Glomerular visceral epithelial cell (primary cell): ENCODE results near the gene EPHA4.

Experiments used
- DNase-seq: peaks from one replicate; pipeline ENCODE4 v3.0.0-alpha.2; 2016; ENCODE audit errors: extremely low spot score

Gene EPHA4

DNA sequence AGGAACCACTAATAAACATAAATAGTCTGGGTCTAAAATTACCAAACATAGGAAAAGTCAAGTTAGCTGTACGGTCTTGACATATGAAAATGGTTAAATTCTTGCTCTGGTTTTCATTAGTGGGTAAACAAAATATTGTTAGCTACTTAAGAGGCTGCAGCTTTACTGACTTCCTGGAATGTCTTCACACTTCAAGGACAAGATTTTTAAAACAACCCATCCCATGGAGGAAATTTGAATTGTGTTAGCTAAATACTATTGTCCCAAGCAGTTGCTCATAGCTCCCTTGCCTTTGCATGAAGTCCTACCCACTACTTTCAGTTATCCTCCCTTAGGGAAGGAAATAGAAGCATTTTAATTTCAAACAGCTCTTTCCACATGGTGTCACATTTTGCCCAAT, 128.5 kb downstream of the EPHA4 start:
- DNase-seq = no peak

DNA sequence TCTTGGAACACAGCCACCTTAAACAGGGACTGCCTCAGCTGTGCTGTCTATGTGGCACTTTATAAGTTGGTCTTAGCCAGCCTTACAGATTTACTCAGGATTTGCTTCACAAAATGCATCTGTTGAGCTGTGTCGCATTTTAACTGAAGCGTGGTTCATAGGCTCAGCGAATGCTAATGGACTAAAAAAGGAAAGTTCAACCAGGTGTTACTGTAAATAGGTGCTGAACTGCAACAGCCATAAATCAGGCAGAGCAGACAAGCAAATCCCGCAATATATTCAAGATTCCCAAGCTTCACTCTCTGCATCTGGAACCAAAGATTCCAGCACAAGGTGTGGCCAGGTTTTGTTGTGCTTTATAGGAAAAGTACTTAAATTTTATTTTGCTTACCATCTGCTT, 130.0 kb downstream of the EPHA4 start:
- no peak for DNase-seq

DNA sequence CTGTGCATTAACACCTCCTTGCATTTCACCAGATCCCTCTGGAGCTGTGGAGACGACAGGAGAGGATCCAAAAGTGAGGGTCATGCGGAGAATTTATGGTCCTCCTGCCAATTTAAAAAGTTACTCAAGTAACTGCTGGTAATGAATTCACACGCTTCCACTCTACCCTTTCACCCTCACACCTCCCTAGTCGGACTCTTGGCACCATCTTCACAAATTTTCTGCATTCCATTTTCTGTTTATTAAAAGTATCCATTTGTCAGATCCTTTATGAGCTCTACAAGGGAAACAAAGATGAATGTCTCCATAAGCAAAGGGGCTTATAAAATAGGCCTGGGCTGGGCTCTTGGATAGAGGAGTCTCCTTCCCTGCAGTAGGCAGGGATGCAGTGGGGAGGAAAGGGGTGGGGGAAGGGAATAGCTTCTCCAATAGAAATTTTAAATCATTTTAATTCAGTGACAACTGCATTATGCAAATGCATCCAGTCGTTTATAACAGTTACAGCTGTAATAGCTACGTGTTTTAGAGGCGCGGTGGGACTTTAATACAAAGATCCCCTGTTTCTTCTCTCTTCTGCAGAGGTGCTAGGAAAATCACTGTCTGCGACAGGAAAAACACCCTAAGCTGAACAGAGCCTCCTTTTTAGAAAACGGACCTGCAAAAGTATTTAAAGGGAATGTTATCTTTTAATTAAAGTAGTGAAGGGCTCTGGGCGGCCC, 132.2 kb downstream of the EPHA4 start:
- DNase-seq = no peak

DNA sequence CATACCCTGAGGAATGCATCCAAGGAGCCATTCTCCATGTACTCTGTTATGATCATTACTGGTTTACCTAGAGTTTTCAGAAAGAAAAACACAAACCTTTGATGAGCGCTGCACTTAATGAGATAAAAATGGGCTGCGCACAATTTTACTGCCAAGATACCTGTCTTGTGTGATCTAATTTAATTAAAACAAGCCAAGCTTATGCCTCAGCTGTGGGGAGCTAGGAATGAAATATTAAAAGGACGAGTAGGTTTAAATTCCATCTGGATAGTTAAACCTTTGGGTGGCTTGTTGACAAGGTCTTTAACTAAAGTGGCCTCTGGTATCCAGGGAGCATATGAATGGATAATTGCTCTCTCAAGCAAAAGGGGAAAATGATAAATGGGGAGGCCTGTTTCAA, 135.0 kb downstream of the EPHA4 start:
- no peak for DNase-seq

- DNase-seq = no peak
Measured at GRCh38 chr2:221435171-221435570, 136.9 kb downstream of the EPHA4 start.

GRCh38 chr2:221434142-221434541, 138.0 kb downstream of the EPHA4 start:
- no peak for DNase-seq

DNA sequence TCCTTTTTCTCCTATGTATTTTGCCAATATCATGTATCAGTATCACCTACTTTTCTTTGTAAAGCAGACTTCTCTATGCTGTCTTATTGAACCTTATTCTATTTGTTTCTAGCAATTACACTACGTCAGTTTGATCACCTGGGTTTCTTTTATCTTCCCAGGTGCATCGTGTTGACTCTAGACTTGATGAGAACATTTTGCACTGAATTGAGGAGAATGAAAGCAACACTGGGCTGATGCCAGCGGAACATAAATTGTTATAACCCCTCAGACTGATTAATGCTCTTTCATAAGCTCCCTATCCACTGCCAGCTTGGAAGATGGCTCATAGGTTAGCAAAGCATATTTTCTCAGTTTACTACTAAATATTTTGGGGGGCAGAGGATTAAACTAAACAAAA, 140.6 kb downstream of the EPHA4 start:
- DNase-seq = no peak

GRCh38 chr2:221429741-221430491, 142.2 kb downstream of the EPHA4 start:
- peak; percentile 9 for DNase-seq

DNA sequence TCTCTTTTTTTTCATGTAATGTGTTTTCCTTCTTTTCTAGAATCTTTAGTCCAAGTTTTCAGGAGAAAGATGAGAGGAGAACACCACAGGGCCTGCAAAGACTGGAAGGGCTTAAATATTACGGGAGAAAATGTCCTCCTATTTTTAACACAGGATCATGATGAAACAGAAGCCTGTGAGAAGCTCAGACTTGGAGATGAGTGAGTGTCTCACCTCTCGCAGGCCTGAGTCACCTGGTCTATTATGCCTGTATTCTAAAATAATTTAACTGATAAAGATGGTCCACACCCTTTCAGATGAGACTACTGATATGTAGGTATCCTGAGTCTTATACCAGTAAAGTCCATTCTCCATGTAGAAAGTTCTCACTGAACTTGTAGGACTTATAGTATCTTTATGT, 143.2 kb downstream of the EPHA4 start:
- no peak for DNase-seq

DNA sequence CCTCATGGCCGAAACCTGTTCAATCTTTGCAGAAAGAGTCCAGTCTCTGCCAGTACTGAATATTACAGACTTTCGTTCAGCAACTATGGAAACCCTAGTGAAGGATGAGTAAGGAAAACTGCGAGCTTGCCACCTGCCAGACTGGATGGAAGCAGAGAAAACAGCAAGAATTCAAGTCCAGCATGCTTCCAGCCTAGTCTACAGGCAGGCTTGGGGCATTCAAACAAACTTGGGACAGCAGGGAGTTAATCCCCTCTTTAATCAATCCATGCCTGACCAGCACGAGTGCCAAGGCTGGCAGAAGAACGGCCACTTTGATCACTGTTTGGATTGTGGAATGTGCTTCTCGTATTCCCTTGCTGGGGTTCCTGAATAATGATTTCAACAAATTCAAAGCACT, 145.2 kb downstream of the EPHA4 start:
- no peak for DNase-seq

GRCh38 chr2:221425891-221426290, 146.2 kb downstream of the EPHA4 start:
- no peak for DNase-seq

- no peak for DNase-seq
Measured at GRCh38 chr2:221425353-221425752, 146.8 kb downstream of the EPHA4 start.

DNA sequence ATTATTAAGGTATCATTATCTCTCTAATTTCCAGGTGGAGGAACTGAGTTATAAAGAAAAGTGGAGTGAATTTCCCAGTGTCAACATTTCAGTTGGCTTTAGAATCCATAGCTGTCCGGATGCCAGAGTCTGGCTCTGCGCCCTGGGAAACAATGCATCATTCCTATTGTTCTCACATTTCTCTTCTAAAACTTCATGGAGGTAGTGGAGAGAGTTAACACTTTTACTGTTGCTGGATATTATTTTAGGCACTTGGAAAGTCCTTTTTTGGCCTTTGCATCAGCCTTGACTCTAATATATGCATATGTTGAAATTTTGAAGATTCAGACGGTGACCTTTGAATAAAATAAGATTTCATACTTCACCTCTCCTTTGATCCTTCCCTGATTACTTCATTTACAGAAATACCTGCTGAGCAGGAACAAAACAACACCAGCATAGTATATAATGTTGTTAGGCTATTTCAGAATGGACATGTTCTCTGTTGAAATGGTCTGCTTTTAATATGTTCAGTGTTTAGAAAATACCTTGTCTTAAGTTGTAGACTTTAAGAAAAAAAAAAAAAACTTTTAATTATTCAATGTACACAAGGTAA, 148.8 kb downstream of the EPHA4 start:
- no peak for DNase-seq

DNA sequence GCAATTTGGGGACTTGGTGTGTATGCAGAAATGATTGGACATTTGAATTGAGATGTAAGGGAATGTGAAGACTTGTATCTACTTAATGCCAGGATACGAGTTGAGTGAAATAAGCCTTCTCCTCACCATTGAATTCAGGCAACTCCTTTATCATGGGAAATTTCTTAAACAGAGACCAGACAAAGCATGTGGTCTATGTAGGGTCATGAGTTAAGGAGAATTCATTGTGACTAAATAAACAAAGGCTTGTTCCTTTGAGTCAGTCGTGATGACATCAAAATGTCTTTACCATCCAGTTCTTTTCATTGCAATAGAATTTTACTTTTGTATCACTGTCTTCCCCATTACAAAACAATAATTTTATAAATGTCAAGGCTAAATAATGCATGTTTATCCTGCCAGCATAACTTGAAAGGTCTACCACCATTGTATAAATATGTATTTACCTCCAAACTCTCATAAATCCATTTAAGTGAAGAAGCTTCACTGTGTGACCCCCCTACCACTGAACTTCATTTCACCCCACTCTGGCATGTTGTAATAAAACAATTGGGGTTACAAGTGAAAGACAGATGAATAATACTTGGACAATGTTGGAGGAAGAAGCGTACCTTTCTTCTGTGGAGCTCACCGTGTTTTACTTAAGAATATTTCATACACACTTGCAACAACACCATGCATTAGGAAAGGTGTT, 149.4 kb downstream of the EPHA4 start:
- no peak for DNase-seq

- no peak for DNase-seq
Measured at GRCh38 chr2:221420245-221420644, 151.9 kb downstream of the EPHA4 start.

- no peak for DNase-seq
Measured at GRCh38 chr2:221415789-221416188, 156.3 kb downstream of the EPHA4 start.

- DNase-seq = no peak
Measured at GRCh38 chr2:221412978-221413377, 159.1 kb downstream of the EPHA4 start.

GRCh38 chr2:221410487-221410886, 161.6 kb downstream of the EPHA4 start:
- DNase-seq = no peak

- DNase-seq = no peak
Measured at GRCh38 chr2:221407765-221408164, 164.3 kb downstream of the EPHA4 start.

DNA sequence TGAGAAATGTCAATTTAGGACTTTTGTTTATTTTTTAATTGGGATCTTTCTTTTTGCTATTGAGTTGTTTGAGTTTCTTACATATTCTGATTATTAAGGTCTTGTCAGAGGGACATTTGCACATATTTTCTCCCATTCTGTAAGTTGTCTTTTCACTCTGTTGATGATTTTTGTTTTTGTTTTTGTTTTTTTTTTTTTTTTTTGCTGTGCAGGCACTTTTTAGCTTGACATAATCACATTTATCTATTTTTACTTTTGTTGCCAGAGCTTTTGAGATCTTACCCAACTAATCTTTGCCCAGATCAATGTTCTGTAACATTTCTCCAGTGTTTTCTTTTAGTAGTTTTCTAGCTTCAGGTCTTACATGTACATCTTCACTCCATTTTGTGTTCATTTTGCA, 166.6 kb downstream of the EPHA4 start:
- no peak for DNase-seq

GRCh38 chr2:221402072-221402471, 170.0 kb downstream of the EPHA4 start:
- no peak for DNase-seq

DNA sequence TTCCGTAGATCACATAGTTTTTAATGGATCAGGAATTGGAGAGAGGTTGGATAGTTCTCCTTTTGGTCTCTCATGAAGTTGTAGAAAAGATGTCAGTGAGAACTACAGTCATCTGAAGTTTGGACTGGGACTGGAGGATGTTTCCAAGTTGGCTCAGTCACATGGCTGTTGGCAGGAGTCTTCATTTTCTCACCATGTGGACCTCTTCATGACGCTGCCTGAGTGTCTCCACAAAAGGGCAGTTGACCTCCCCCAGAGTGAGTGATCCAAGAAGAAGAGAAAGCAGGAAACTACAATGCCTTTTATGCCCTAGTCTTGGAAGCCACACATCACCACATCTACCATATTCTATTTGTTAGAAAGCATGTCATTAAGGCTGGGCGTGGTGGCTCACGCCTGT, 171.7 kb downstream of the EPHA4 start:
- no peak for DNase-seq

DNA sequence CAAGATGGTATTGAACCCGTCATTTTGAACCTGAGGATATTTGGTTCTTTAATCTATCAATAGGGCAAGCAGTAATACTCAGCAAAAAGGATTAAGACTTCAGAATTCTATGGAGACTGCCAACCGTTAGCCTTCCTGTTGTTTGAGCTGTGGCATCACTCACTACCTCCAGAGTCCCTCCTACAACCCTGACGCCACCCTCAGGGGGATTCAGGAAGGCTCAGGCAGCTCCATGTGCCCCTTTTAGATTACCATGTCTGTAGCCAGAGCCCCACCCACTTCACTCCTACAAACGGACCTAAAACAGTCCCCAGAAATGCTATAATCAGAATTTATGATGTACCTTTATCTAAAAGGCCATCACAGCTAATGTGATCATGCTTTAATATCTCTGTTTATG, 172.9 kb downstream of the EPHA4 start:
- DNase-seq = no peak
